ENCODE results near the gene PANK2. TPM values are rescaled to one million over a fixed set of nuclear protein-coding genes. Genes with fewer than 3 reads are reported as not detected.
"Not testable (repeated sequence)": the region's sequence is repeated elsewhere in the genome, so short reads cannot be mapped to it uniquely, and the experiment has no call there.

PANK2 gene
- total RNA-seq, 1 donor from 2014 or later = 29.3 TPM

DNA sequence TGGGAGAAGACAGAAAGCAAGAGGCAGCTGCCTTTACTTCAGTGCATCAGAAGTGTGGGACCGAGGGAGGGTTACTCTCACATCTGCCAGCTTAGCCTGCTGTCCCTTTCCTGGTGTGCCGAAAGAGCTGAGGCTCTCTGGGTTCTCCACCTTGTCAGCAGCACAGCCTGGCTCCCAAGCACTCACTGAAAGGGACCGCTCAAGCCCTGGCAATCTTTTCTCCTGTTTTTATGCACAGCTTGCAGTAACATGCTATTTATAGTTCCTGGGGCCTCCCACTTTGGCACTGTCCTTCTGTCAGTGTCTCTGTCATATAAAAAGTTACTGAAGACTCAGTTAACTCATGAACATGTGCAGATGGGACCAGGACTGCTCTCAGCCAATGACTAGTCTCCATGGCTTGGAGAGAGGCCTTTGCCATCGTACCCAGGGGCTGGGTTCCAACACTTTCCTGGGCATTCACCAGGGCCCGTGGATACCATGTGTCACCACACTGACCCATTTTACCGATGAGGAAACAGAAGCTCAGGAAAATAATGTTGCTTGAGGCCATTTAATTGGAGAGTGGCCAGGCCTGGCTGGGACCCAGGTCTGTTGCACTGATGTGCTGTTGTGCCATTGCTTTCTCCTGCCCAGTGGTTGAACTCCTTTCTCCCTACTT, 46.2 kb downstream of the PANK2 start:
- no peak for DNase-seq (ENCODE audit: low read depth)
- H3K4me3 ChIP-seq (ENCODE audit: low read depth, low read length) = no peak overlapping the region
- TF ChIP-seq, protein P1, sequence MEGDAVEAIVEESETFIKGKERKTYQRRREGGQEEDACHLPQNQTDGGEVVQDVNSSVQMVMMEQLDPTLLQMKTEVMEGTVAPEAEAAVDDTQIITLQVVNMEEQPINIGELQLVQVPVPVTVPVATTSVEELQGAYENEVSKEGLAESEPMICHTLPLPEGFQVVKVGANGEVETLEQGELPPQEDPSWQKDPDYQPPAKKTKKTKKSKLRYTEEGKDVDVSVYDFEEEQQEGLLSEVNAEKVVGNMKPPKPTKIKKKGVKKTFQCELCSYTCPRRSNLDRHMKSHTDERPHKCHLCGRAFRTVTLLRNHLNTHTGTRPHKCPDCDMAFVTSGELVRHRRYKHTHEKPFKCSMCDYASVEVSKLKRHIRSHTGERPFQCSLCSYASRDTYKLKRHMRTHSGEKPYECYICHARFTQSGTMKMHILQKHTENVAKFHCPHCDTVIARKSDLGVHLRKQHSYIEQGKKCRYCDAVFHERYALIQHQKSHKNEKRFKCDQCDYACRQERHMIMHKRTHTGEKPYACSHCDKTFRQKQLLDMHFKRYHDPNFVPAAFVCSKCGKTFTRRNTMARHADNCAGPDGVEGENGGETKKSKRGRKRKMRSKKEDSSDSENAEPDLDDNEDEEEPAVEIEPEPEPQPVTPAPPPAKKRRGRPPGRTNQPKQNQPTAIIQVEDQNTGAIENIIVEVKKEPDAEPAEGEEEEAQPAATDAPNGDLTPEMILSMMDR (conservative IDR thresholded peaks at IDR 0.05; ENCODE audit: low read depth, low read length) = no peak

DNA sequence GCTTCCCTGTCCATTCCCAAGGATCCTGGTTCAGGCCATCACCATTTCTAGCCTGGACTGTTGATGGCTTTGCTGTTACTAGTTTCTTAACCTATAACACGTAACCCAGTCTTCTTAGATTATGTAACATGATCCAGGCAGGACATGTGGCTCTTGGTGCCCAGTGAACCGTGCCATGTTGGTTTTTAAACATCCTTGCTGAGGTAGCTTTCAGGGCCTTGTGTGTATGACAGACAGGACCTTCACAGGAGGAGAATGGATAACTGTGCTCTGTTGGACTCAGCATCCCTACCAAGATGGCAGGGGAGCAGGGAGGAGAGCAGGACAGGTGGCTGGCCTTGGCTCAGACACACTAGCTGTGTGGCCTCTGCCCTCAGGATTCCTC, 46.8 kb downstream of the PANK2 start:
- TF ChIP-seq, protein P1 (conservative IDR thresholded peaks at IDR 0.05; ENCODE audit: low read depth, low read length) = no peak
- no peak overlapping the region for H3K4me3 ChIP-seq (ENCODE audit: low read depth, low read length)
- DNase-seq (ENCODE audit: low read depth) = no peak

DNA sequence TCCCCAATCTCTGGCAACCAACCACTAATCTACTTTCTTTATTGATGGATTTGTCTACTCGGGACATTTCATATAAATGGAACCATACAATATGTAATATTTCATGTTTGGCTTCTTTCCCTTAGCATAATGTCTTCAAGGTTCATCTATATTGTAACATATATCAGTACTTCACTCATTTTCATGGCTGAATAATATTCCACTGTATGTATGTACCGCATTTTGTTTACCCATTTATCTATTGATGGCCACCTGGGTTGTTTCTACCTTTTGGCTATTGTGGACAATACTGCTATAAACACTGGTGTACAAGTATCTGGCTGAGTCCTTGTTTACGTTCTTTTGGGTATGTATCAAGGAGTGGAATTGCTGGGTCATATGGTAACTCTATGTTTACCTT, 48.4 kb downstream of the PANK2 start:
- TF ChIP-seq, protein P1 (conservative IDR thresholded peaks at IDR 0.05; ENCODE audit: low read depth, low read length) = no peak
- H3K4me3 ChIP-seq (ENCODE audit: low read depth, low read length) = no peak overlapping the region

DNA sequence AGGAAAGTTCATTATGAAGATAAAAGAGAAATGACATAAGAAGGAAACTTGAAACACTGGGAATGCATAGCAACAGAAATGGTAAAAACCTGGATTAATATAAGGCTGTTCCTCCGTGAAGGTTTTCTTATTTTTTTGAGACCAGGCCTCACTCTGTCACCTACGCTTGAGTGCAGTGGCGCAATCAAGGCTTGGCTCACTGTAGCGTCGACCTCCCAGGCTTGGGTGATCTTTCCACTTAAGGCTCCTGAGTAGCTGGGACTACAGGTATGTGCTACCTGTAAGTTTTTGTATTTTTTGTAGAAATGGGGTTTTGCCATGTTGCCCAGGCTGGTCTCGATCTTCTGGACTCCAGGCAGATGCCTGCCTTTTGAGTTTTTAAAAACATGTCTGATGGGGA, 51.7 kb downstream of the PANK2 start:
- TF ChIP-seq, protein P1 (conservative IDR thresholded peaks at IDR 0.05; ENCODE audit: low read depth, low read length) = no peak
- no peak for DNase-seq (ENCODE audit: low read depth)
- H3K4me3 ChIP-seq (ENCODE audit: low read depth, low read length) = no peak overlapping the region

More for the DNA sequence above, 48.4 kb downstream of the PANK2 start:
- DNase-seq (ENCODE audit: low read depth) = no peak

DNA sequence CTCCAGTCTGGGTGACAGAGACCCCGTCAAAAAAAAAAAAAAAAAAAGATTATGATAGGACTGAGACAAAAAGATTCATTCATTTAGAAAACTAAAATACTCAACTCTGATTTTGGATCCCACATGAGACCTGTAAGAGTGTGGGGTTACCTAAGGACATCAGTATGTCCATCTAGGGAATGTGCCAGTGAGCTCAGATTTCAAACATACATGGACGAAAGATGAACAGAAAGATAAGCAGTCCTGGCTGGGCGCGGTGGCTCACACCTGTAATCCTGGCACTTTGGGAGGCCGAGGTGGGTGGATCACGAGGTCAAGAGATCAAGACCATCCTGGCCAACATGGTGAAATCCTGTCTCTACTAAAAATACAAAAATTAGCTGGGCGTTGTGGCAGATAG, 57.5 kb downstream of the PANK2 start:
- not testable (repeated sequence) for H3K4me3 ChIP-seq (ENCODE audit: low read depth, low read length); DNase-seq (ENCODE audit: low read depth)

DNA sequence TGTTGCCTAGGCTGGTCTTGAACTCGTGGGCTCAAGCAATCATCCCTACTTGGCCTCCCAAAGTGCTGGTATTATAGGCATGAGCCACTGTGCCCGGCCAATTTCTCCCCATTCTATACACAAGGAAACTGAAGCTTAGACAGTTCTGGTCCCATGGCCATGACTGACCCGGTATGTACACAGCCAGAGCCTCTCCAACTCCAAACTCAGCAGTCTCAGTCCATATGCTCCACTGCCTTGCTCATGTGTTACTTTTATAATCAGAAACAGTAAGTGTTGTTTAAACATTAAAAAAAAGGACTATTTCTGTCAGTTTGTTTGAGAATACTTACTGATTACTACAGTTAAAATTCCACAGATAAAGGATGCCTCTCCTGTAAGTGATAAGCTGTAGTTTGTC, 75.5 kb downstream of the PANK2 start:
- H3K4me3 ChIP-seq (ENCODE audit: low read depth, low read length) = no peak overlapping the region
- DNase-seq (ENCODE audit: low read depth) = no peak
- TF ChIP-seq, protein P1 (conservative IDR thresholded peaks at IDR 0.05; ENCODE audit: low read depth, low read length) = no peak

DNA sequence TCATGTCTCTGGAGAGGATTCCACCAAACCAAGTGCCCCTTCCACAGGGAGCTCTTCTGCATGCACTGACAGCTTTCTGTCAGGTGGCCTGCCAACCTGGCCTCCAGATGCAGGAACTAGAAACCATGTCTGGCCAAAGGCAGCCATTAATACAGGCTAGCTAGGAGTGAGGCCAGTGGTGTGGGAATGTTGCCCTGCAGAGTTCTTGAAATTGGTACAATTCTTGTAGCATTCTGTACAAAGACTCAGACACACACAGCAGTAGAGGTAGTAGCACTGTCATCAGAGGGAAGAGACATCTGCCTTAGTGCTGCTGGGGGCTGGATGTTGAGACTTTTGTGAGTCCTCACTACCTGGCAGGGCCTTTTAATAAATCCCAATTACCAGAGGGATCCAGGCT, 77.4 kb downstream of the PANK2 start:
- no peak for DNase-seq (ENCODE audit: low read depth)
- TF ChIP-seq, protein P1 (conservative IDR thresholded peaks at IDR 0.05; ENCODE audit: low read depth, low read length) = no peak
- H3K4me3 ChIP-seq (ENCODE audit: low read depth, low read length) = no peak overlapping the region
